CD4-positive, alpha-beta T cell treated with Interleukin-15 for 1 hour (primary cell): ENCODE measurements around the gene TECTA.

Experiments
- DNase-seq: peaks from one replicate; pipeline ENCODE4 v3.0.0-alpha.2; 2020

Gene TECTA

GRCh38 chr11:121180183-121180582 is 79.1 kb downstream of the TECTA start:
- no peak for DNase-seq

GRCh38 chr11:121188776-121189175 is 87.7 kb downstream of the TECTA start:
- no peak for DNase-seq

- DNase-seq = no peak
Measured at GRCh38 chr11:121191818-121192217, 90.8 kb downstream of the TECTA start.

- peak; percentile 17 for DNase-seq
Measured at GRCh38 chr11:121194731-121195596, 93.9 kb downstream of the TECTA start.

- DNase-seq = no peak
Measured at GRCh38 chr11:121198491-121198890, 97.4 kb downstream of the TECTA start.

- DNase-seq = no peak
Measured at GRCh38 chr11:121199516-121199915, 98.5 kb downstream of the TECTA start.

GRCh38 chr11:121206810-121207209 is 105.8 kb downstream of the TECTA start:
- DNase-seq = no peak

- DNase-seq = no peak
Measured at GRCh38 chr11:121207485-121208115, 106.6 kb downstream of the TECTA start.

GRCh38 chr11:121210445-121211080 is 109.5 kb downstream of the TECTA start:
- DNase-seq = no peak

GRCh38 chr11:121211626-121212025 is 110.6 kb downstream of the TECTA start:
- DNase-seq = no peak

GRCh38 chr11:121212536-121213361 is 111.7 kb downstream of the TECTA start:
- DNase-seq = no peak

GRCh38 chr11:121213362-121213893 is 112.4 kb downstream of the TECTA start:
- DNase-seq = no peak

GRCh38 chr11:121214861-121215260 is 113.8 kb downstream of the TECTA start:
- no peak for DNase-seq

GRCh38 chr11:121221496-121222200 is 120.6 kb downstream of the TECTA start:
- no peak for DNase-seq

- DNase-seq = no peak
Measured at GRCh38 chr11:121223161-121223560, 122.1 kb downstream of the TECTA start.

- no peak for DNase-seq
Measured at GRCh38 chr11:121225382-121225781, 124.3 kb downstream of the TECTA start.

GRCh38 chr11:121226415-121227263 is 125.6 kb downstream of the TECTA start:
- no peak for DNase-seq

GRCh38 chr11:121228851-121229250 is 127.8 kb downstream of the TECTA start:
- DNase-seq = no peak

- DNase-seq = no peak
Measured at GRCh38 chr11:121229495-121230215, 128.6 kb downstream of the TECTA start.

GRCh38 chr11:121231576-121232278 is 130.7 kb downstream of the TECTA start:
- no peak for DNase-seq
